GM19463 (cell line): Measurements from ENCODE around the gene GABPB2.
"Not testable (repeated sequence)": the region's sequence is repeated elsewhere in the genome, so short reads cannot be mapped to it uniquely, and the experiment has no call there.

Experiments used
- ATAC-seq: cut with Tn5 transposase; IDR thresholded peaks from one replicate; pipeline ENCODE4 v1.9.1; 2021; ENCODE audit warnings: mild to moderate bottlenecking, moderate library complexity; ENCODE audit not compliant: unreplicated experiment

The GABPB2 gene

GRCh38 chr1:151059109-151060006 is 11.2 kb upstream of the GABPB2 start, which contains the start of gene CDC42SE1:
TSS of gene CDC42SE1 (minus strand) at chr1:151059622. CDS start at chr1:151055730, 3,892 bp downstream.
- ATAC-seq, result peak; percentile 86

- no peak for ATAC-seq
Observed at GRCh38 chr1:151060007-151060656, 10.4 kb upstream of the GABPB2 start, which contains the start of gene MLLT11. TSS of gene MLLT11 (plus strand) at chr1:151060397. CDS start at chr1:151067225, 6,828 bp downstream.

- no peak for ATAC-seq
Observed at GRCh38 chr1:151060657-151061421, 9.7 kb upstream of the GABPB2 start.

- no peak for ATAC-seq
Observed at GRCh38 chr1:151061704-151062103, 8.9 kb upstream of the GABPB2 start.

GRCh38 chr1:151062741-151063371 is 7.7 kb upstream of the GABPB2 start:
- no peak for ATAC-seq

- ATAC-seq, result no peak
Observed at GRCh38 chr1:151065089-151065645, 5.4 kb upstream of the GABPB2 start.

GRCh38 chr1:151067185-151067584 is 3.4 kb upstream of the GABPB2 start:
- ATAC-seq, result no peak

- ATAC-seq, result no peak
Observed at GRCh38 chr1:151069103-151069486, 1.5 kb upstream of the GABPB2 start.

- ATAC-seq, result no peak
Observed at GRCh38 chr1:151072224-151072623, 1.7 kb downstream of the GABPB2 start.

GRCh38 chr1:151085953-151086559 is 15.5 kb downstream of the GABPB2 start:
- no peak for ATAC-seq

- ATAC-seq, result not testable (repeated sequence)
Observed at GRCh38 chr1:151097426-151097825, 26.9 kb downstream of the GABPB2 start.

- ATAC-seq, result no peak
Observed at GRCh38 chr1:151098126-151098525, 27.6 kb downstream of the GABPB2 start.

- ATAC-seq, result no peak
Observed at GRCh38 chr1:151104630-151105029, 34.1 kb downstream of the GABPB2 start.

GRCh38 chr1:151106894-151107293 is 36.3 kb downstream of the GABPB2 start:
- no peak for ATAC-seq

- no peak for ATAC-seq
Observed at GRCh38 chr1:151108331-151108730, 37.8 kb downstream of the GABPB2 start.

GRCh38 chr1:151113877-151114276 is 43.3 kb downstream of the GABPB2 start:
- no peak for ATAC-seq

GRCh38 chr1:151124763-151125403 is 54.3 kb downstream of the GABPB2 start:
- ATAC-seq, result no peak

GRCh38 chr1:151128800-151129199 is 58.2 kb downstream of the GABPB2 start:
- ATAC-seq, result no peak

GRCh38 chr1:151130987-151131586 is 60.5 kb downstream of the GABPB2 start:
- ATAC-seq, result peak; percentile 84
